ENCODE measurements around the gene ZNF366.

The ZNF366 gene

DNA sequence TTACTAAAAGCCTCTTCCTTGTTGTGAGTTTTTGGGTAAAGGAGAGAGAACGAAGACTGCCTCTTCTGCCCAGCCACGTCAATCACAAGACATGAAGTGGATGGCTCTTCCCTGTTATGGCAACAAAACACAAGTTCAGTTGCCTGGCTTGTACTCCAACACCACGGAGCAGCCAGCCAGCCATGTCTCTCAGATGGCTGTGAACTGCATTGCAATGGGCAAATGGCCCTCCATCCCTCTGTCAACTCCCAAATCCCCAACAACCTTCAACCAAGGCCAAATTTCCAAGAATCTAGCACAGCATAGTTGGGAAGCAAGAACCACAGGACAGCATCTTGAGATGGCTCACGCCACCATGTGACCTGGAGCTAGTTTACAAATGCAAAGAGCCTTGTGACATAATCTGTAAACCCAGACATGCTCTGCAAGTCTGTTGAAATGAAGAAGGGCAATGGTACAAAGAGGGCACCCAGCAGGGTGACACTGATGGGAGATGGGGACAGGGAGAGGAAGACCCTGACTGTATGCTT lies 53.9 kb downstream of the ZNF366 start:
- no peak for DNase-seq (ENCODE audit: extremely low read depth, low read depth)
- TF ChIP-seq, protein P1, sequence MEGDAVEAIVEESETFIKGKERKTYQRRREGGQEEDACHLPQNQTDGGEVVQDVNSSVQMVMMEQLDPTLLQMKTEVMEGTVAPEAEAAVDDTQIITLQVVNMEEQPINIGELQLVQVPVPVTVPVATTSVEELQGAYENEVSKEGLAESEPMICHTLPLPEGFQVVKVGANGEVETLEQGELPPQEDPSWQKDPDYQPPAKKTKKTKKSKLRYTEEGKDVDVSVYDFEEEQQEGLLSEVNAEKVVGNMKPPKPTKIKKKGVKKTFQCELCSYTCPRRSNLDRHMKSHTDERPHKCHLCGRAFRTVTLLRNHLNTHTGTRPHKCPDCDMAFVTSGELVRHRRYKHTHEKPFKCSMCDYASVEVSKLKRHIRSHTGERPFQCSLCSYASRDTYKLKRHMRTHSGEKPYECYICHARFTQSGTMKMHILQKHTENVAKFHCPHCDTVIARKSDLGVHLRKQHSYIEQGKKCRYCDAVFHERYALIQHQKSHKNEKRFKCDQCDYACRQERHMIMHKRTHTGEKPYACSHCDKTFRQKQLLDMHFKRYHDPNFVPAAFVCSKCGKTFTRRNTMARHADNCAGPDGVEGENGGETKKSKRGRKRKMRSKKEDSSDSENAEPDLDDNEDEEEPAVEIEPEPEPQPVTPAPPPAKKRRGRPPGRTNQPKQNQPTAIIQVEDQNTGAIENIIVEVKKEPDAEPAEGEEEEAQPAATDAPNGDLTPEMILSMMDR (IDR thresholded peaks at IDR 0.05; ENCODE audit: low read depth, low read length, missing control alignments): no peak
- H3K4me3 ChIP-seq (replicated peaks; ENCODE audit: low read depth, low read length): no peak overlapping the region

DNA sequence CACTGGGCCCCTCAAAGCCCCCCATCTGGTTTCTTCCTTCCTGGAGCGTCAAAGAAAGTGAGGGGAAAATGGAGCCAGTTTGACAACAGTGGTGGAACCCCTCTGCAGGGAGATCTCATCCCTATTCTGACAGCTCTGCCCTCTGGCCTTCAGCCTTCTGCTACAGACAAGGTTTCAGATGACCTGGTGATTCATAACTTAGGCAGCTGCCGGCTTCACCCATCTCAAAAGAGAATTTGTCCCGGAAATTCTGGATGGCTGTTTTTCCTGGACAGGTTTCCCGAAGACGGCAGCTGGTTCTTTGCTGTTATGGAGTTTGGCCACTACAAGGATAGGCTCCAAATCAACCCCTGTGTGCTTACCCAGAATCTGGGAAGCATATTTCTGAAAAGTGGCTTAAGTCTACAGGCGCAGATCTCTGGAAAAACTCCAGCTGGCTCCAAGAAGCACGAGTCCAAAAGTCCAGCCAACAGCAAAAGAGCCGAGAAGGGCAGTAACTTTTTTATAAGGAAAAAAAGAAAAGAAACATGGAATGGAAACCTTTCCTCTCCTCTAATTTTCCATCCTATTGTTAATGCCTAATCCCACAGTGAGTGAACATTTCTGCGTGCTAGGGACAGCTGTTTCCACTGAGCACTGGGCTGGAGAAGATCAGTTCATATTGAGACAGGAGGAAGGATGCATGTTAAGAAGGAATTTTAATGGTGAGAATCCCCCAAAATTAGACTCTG lies 54.5 kb downstream of the ZNF366 start:
- H3K4me3 ChIP-seq (replicated peaks; ENCODE audit: low read depth, low read length): no peak overlapping the region
- DNase-seq (ENCODE audit: extremely low read depth, low read depth): peak; percentile 59
- TF ChIP-seq, protein P1 (IDR thresholded peaks at IDR 0.05; ENCODE audit: low read depth, low read length, missing control alignments): no peak

DNA sequence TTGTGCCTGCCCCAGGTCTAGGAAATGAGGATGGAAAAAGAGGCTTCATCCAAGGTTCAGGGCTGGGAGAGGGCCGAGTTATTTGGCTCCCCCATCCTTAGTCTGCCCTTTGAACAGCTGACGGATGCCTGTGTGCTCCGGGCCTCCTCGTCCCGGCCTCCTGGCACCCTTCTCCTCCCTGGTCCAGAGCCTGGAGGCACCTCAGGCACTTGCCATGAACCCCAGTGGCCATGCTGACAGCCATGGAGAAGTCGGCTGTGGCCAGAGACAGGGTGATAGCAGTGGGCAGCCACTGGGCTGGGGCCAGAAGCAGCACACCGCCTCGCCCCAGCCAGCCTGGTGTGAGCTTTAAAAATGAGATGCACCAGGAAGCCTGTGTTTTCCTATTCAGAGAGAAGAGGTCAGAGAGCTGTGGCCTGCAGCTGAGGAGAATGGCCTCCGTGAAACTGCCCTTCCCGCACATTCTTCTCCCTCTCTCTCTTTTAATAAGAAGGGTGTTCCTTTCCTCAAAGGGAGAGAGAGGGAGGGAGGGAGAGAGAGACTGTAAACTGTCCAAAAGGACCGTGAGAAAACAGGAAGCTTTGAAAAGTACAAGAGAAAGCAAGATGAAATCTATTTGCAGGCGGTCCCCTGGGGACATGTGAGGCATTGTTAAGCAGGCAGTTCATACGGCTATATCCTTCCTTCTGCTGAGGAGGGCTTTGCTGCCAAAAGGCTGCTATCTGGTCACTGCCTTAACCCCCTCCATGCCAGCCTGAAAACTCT lies 55.3 kb downstream of the ZNF366 start:
- H3K4me3 ChIP-seq (replicated peaks; ENCODE audit: low read depth, low read length): no peak overlapping the region
- DNase-seq (ENCODE audit: extremely low read depth, low read depth): no peak

GRCh38 chr5:72448368-72448767 lies 58.8 kb downstream of the ZNF366 start:
- TF ChIP-seq, protein P1 (IDR thresholded peaks at IDR 0.05; ENCODE audit: low read depth, low read length, missing control alignments): no peak
- H3K4me3 ChIP-seq (replicated peaks; ENCODE audit: low read depth, low read length): no peak overlapping the region
- no peak for DNase-seq (ENCODE audit: extremely low read depth, low read depth)

More for the DNA sequence above, 55.3 kb downstream of the ZNF366 start:
- TF ChIP-seq, protein P1 (IDR thresholded peaks at IDR 0.05; ENCODE audit: low read depth, low read length, missing control alignments): no peak

DNA sequence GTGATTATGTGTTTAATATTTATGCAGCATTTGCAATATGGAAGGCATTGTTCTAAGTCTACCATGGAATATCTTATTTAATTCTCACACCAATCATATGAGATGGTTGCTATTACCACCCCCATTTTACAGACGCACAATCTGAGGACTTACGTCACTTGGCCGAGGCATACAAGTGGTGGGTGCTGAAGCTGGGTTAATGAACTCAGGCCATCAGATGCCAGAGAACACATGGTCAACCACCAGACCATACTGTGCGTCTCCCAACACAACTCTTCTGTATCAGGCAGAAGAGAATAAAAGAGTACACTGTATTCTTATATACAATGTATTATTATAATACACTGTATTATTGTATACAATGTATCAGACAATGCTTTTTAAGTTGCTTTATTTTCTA lies 59.5 kb downstream of the ZNF366 start:
- no peak overlapping the region for H3K4me3 ChIP-seq (replicated peaks; ENCODE audit: low read depth, low read length)
- DNase-seq (ENCODE audit: extremely low read depth, low read depth): no peak
- TF ChIP-seq, protein P1 (IDR thresholded peaks at IDR 0.05; ENCODE audit: low read depth, low read length, missing control alignments): no peak

- no peak overlapping the region for H3K4me3 ChIP-seq (replicated peaks; ENCODE audit: low read depth, low read length)
- no peak for DNase-seq (ENCODE audit: extremely low read depth, low read depth)
- TF ChIP-seq, protein P1 (IDR thresholded peaks at IDR 0.05; ENCODE audit: low read depth, low read length, missing control alignments): no peak
Observed at GRCh38 chr5:72445969-72446368, 61.2 kb downstream of the ZNF366 start.

All from HFF-Myc (cell line).